ENCODE results near the gene SORBS1.

Gene SORBS1

DNA sequence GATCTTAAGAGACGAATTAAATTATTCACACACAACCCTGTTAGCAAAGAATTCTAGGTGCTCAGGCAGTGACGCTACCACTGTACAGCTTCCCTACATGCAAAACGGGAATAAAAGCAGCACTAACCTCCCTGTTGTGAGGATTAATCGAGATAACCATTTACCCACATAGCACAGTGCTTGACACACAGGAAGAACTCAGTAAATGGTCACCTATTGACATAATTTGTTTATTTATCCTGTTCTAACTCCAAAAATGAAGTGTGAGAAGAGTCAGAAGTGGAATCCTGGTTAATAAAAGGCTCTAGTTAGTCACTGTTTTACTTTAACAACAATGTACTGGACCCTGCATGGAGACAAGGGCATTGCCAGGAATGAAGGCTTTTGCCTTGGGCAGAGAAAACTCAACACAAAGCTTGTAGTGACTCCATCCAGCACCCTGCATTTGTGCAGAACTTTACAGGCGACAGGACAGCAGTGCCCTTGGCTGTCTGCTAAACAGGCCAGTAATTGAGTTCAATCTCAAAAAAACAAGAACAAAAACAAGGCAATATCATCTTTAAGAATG is 103.8 kb downstream of the SORBS1 start:
- H3K4me3 ChIP-seq (replicated peaks in 1 of 2; ENCODE audit: low read depth in 2 of 2, low read length in 2 of 2), result no peak overlapping the region
- DNase-seq (ENCODE audit: low read depth in 2 of 2), result no peak
- TF ChIP-seq, protein P1, sequence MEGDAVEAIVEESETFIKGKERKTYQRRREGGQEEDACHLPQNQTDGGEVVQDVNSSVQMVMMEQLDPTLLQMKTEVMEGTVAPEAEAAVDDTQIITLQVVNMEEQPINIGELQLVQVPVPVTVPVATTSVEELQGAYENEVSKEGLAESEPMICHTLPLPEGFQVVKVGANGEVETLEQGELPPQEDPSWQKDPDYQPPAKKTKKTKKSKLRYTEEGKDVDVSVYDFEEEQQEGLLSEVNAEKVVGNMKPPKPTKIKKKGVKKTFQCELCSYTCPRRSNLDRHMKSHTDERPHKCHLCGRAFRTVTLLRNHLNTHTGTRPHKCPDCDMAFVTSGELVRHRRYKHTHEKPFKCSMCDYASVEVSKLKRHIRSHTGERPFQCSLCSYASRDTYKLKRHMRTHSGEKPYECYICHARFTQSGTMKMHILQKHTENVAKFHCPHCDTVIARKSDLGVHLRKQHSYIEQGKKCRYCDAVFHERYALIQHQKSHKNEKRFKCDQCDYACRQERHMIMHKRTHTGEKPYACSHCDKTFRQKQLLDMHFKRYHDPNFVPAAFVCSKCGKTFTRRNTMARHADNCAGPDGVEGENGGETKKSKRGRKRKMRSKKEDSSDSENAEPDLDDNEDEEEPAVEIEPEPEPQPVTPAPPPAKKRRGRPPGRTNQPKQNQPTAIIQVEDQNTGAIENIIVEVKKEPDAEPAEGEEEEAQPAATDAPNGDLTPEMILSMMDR (IDR thresholded peaks at IDR 0.05; ENCODE audit: low read depth, low read length), result no peak

DNA sequence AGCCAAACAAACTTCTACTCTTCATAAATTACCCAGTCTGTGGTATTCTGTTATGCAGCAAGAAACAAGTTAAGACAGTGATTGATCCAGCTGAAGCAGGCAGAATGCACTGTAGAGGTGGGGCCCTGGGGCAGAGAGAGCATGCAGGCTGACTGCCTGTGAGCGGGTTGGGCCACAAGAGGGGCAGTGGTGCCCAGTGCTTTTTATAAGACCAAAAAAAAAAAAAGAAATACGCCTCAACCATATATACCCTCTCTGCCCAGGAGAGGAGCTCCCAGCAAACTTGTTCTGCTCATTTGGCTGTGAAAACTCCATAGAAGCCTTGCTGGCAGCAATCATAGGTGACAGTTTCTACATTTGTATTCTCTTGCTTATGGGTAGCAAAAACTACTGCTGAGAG is 104.7 kb downstream of the SORBS1 start:
- no peak overlapping the region for H3K4me3 ChIP-seq (replicated peaks in 1 of 2; ENCODE audit: low read depth in 2 of 2, low read length in 2 of 2)
- TF ChIP-seq, protein P1 (IDR thresholded peaks at IDR 0.05; ENCODE audit: low read depth, low read length), result no peak
- DNase-seq (ENCODE audit: low read depth in 2 of 2), result no peak

DNA sequence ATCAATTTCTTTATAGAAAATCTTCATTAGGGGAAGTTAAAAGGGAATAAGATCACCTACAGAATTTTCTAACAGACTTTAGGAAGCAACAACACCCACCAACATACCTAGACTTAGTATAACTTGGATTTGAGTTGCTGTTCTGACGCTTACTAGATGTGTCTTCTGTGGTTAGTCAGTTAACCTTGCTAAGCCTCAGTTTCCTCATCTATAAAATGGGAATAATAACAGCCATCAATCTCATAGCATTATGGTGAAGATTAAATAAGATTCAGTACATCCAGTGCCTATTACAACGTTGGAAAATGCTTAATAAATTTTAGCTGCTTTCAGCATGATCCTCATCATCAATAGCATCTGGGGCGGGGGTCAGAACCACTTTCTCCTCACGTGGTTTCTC is 106.2 kb downstream of the SORBS1 start:
- TF ChIP-seq, protein P1 (IDR thresholded peaks at IDR 0.05; ENCODE audit: low read depth, low read length), result no peak
- no peak overlapping the region for H3K4me3 ChIP-seq (replicated peaks in 1 of 2; ENCODE audit: low read depth in 2 of 2, low read length in 2 of 2)
- DNase-seq (ENCODE audit: low read depth in 2 of 2), result no peak

DNA sequence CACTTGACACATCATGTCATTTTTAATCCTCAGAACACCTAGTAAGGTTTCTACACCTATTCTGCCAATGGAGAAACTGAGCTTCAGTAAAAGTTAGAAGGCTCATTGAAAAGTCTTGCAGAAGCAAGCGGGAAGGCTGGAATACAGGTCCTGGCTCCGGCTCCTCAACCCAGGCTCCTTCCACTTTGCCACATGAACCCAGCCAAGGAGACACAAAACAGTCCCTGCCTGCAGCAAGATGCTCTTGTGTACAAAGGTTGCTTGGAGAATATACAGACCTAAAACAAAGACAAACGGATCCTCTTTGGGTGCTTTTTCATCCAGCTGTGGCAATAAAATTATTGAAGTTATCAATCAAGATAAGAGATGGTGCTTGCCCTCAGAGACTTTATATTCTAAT is 106.8 kb downstream of the SORBS1 start:
- no peak for DNase-seq (ENCODE audit: low read depth in 2 of 2)
- no peak overlapping the region for H3K4me3 ChIP-seq (replicated peaks in 1 of 2; ENCODE audit: low read depth in 2 of 2, low read length in 2 of 2)
- TF ChIP-seq, protein P1 (IDR thresholded peaks at IDR 0.05; ENCODE audit: low read depth, low read length), result no peak

DNA sequence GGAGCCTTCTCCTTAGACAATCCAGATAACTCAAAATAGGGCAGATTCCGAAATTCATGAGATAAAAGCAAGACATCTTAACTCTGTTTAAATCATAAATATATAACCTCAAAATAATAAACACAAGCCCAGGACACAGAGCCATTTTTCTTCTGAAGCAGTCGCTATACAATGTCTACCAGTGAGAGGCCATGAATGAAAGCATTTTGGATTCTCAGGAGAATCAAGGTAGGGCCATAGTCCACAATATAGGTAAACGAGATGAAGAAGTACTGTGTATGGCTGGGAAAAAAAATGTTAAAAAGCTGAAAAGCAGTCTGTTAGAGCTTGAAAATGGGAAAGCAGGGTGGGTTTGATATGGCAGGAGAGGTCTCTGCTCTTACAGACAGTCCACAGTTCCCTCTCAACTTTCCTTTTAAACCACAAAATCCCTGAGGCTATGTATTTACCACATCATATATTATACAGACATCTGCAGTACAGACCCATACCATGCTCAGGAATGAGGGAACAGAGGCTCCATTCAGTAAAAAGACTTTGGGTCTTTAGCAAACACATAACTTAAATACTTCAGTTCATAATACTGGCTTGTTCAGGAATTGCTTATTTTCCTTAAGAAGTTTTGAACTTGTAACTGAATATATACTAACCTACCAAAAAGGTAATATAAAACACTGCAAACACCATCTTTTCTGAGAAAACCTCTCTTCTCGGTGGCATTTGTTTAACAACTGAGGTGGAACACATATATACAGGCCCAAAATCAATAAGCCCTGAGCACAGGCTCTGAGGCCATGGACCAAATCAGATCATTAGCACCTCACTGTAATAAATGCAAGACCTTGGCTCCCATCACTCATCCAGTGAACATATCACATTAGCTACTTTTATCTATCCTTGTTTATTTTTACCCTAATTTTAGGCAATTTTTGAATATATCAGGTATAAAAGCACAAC is 109.3 kb downstream of the SORBS1 start:
- no peak overlapping the region for H3K4me3 ChIP-seq (replicated peaks in 1 of 2; ENCODE audit: low read depth in 2 of 2, low read length in 2 of 2)
- TF ChIP-seq, protein P1 (IDR thresholded peaks at IDR 0.05; ENCODE audit: low read depth, low read length), result no peak
- DNase-seq (ENCODE audit: low read depth in 2 of 2), result no peak

DNA sequence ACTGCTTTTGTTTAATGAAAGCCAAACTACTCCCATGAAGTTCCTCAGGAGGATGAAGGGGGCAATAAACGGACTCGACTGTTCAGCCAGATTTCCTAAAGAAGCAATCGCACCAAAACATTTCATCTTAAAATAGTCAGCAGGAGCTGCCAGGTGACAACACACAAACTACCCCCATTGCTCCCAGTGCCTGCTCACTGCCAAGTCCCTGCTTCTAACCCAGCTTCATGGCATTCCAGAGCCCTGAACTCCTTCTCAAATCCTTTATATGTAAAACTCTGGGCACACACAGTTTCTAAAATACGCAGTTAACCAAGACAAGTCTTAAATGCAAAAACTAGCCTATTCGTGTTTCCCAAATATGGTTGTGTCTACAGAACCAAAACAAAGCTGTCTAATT is 110.0 kb downstream of the SORBS1 start:
- no peak overlapping the region for H3K4me3 ChIP-seq (replicated peaks in 1 of 2; ENCODE audit: low read depth in 2 of 2, low read length in 2 of 2)
- DNase-seq (ENCODE audit: low read depth in 2 of 2), result no peak
- TF ChIP-seq, protein P1 (IDR thresholded peaks at IDR 0.05; ENCODE audit: low read depth, low read length), result no peak

Data from cardiac fibroblast (primary cell).